ENCODE results near the gene SRRM3.
"Not testable (repeated sequence)": the region's sequence is repeated elsewhere in the genome, so short reads cannot be mapped to it uniquely, and the experiment has no call there.

Gene SRRM3

DNA sequence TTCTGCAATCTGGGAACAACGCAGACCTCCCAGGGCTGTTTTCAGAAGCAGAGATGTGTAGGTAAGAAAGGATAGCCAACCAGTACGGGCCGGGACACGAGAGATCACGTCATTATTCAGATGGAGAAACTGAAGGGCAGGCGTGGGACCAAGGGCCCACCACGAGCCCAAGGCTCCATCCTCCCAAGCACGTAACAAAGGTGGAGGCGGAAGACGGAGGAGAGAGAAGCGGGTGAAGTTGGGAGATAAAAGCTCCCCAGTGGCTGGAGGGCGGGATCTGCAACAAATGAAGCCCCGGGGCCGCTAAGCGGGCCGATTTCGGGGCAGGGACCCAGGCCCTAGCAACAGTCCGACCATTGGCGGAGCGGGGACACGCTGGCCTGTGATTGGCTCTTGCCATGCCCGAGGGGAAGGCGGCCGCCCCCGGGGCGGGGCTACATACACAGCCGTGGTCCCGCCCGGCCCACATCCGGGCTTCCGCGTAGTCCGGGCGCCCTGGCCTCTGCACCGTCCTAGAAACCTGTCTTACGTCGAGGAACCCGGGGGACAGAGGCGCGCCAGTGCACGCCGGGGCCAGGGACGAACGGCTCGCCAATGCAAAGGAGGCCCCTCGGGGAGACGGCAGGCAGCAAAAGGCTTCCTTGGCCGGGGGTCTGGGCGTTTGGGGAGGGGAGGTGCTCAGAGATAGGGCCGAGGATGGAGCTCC, 116.2 kb downstream of the SRRM3 start:
- DNase-seq, result peak; percentile 96

DNA sequence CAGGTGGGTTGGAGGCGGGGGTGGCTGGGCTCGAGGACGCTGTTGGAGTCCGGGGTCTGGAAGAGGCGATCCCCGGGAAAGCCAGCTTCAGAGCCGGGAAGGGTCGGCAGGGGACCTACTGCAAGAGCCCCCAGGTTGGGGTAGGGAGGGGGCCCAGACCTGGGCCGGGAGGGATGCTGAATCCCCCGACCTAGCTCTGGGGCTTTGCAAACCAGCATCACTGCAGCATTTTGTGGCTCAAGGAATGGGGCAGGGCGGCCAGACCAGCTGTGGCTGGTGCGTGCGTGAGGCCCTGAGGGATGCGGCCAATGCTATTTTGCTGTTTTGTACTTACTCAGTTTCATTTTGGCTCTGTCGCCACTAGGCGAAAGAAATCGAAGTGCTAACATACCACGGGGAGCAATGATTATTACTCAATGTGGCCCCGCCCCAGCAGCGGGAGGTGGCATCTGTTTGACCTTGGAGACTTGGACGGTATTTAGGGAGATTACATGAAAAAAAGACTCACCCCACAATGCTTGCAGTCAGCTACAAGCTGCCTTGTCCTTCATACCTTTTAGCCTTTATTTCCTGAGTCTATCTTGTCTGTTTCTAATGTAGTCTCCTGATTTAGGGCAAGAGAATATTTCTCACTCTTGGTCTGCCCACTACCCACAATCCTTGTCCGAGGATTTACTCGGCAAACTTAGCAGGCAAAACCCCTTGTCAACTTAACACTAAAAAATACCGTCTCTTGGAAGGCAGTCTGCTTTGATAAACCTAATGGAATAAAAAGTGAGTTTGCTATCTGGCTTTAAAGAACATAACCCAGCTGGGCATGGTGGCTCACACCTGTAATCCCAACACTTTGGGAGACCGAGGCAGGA, 117.0 kb downstream of the SRRM3 start:
- DNase-seq, result peak; percentile 86

- DNase-seq, result no peak
Measured at GRCh38 chr7:76325092-76325491, 123.4 kb downstream of the SRRM3 start.

DNA sequence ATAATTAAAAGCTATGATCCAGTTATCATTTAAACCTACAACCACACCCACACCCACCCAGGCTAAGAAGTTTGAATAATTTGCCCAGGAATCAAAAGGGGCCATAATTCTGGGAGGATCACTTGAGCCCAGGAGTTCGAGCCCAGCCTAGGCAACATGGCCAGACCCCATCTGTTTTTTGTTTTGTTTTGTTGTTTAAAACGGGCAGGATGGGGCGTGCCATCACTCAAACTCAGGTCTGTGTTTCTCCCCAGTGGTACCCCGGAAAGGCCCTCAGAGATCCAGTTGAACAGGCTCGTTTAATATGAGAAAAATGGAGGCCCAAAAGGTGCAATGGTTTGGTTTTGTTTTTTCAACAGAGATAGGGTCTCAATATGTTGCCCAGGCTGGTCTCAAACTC, 124.1 kb downstream of the SRRM3 start:
- no peak for DNase-seq

DNA sequence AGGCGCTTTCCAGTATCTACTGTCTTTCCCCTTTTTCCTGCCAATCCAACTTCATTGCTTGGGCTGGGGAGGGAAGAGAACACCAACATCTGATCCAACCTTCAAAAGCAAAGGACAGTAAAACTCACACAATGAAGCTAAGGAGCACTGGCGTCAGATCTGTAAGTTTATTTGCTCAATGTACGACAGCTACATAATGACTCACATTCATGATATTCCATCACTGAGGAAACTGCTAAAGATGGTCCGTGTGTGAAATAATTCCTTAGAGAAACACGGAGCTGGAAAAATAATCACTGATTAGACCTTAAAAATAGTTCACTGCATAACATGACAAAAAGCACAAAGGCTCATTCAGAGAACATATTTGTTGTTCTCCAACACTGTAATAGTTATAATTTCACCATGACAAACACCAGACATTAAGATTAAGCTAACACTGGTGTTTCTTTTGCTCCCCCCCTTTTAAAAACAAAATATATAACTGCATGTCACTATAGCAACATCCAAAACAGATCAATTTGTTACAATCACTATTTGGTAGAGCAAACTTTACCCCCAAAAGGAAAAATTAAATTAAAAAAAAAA, 125.0 kb downstream of the SRRM3 start:
- no peak for DNase-seq

DNA sequence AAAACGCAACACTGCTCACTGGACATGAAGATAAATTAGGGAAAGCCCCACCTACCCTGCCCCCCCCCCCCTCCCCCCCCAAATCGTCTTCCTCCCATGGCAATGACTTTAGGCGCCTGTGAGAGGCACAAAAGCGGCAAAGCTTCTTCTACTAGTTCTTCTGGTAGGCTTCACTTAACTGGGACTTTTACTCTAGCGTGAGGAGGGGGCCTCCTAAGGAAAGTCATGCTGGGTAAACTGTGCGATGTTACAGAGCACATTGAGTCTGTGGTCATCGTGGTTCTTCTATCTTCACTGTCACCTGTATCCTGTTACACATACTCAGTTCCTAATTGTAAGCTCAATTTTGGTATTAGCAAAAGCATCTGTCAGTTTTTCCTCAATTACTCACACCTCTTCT, 125.9 kb downstream of the SRRM3 start:
- no peak for DNase-seq

DNA sequence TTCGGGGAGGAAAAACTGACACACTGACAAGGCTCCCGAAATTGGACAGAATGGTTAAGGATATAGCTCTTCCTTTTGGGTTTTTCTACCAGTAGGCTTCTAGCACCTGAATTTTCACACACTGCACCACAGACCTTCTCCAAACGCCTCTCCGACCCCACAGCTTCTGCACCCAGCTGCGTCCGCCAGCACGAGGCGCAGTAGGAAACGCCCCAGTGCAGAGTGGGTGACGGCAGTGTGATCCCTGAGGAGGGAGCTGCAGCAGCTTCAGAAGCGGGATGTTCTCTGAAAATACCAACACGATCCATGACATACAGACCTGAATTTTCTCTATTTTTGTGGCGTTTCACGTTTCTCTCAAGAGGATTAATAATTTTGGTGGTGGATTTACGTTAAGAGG, 126.7 kb downstream of the SRRM3 start:
- DNase-seq, result no peak

GRCh38 chr7:76329479-76329878, 127.8 kb downstream of the SRRM3 start:
- no peak for DNase-seq

GRCh38 chr7:76330261-76330660, 128.6 kb downstream of the SRRM3 start:
- no peak for DNase-seq

DNA sequence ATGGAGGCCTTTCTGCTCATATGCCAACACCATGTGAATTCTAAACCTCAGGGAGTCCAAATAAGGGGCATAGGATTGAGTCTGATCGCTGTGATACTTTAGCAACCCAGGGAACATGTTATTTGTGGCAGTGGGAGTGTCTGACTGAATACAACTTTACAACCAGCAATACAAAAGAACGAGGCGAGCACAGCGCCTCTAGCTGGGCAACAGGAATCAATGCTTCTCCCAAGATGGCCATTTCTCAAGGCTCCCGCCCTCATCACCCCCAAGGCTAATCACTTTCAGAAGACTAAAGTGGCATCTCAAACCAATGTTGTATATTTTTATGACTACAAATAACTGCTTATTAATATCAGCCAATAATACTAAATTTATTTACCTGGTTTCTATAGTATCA, 129.0 kb downstream of the SRRM3 start:
- no peak for DNase-seq

- no peak for DNase-seq
Measured at GRCh38 chr7:76332078-76332477, 130.4 kb downstream of the SRRM3 start.

- DNase-seq, result no peak
Measured at GRCh38 chr7:76333511-76334101, 131.9 kb downstream of the SRRM3 start.

- no peak for DNase-seq
Measured at GRCh38 chr7:76334320-76334967, 132.7 kb downstream of the SRRM3 start.

DNA sequence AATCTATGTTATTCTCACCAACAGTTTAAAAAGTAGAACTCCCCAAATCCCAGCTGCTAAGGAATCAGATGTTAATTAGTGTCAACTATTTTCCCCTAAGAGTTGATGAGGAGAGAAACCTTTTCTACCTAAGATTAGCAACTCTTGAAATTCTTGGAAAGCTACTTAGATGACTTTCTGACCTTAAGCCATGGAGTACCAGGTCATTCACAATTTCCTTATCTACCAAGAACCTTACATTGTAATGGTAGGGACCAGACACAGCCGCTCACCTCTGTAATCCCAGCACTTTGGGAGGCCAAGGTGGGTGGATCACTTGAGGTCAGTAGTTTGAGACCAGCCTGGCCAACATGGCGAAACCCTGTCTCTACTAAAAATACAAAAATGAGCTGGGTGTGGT, 133.7 kb downstream of the SRRM3 start:
- DNase-seq, result not testable (repeated sequence)

GRCh38 chr7:76336094-76336493, 134.4 kb downstream of the SRRM3 start:
- no peak for DNase-seq

Measured in fibroblast of upper back skin (primary cell).